Measurements from ENCODE around the gene LRRTM3.

The LRRTM3 gene

GRCh38 chr10:67087135-67087425 is 161.2 kb downstream of the LRRTM3 start:
- TF ChIP-seq POLR2A (IDR thresholded peaks at IDR 0.05; ENCODE audit: low read length) (no peak), GATA1 (IDR thresholded peaks at IDR 0.05; ENCODE audit: low read depth, low read length) (no peak)
- DNase-seq, result no peak

- DNase-seq, result no peak
- no peak for TF ChIP-seq POLR2A (IDR thresholded peaks at IDR 0.05; ENCODE audit: low read length)
- TF ChIP-seq GATA1 (IDR thresholded peaks at IDR 0.05; ENCODE audit: low read depth, low read length), result no peak
Measured at GRCh38 chr10:67088036-67088435, 162.2 kb downstream of the LRRTM3 start.

- DNase-seq, result no peak
- TF ChIP-seq POLR2A (IDR thresholded peaks at IDR 0.05; ENCODE audit: low read length) (no peak), GATA1 (IDR thresholded peaks at IDR 0.05; ENCODE audit: low read depth, low read length) (no peak)
Measured at GRCh38 chr10:67095531-67095930, 169.7 kb downstream of the LRRTM3 start.

DNA sequence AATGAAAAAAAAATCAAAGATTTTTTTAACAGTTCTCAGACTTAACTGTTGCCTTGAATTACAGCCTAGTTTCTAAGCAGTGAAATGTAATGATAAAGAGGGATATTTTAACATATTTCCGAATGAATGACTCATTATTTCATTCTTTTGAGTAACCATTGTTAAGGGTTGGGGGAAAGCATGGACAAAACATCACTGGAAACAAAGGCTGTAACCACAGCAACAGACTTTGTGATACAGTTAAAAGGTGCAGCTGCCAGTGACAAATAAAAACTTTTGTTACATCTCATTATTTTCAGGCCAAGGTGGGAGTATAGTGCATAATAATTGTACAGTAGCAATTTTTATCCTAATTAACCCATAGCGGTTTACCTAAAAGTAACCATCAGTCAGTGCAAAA is 172.6 kb downstream of the LRRTM3 start:
- TF ChIP-seq POLR2A (IDR thresholded peaks at IDR 0.05; ENCODE audit: low read length), result no peak
- DNase-seq, result no peak

- no peak for DNase-seq
- TF ChIP-seq GATA1 (IDR thresholded peaks at IDR 0.05; ENCODE audit: low read depth, low read length) (no peak), POLR2A (IDR thresholded peaks at IDR 0.05; ENCODE audit: low read length) (no peak)
Measured at GRCh38 chr10:67100951-67101350, 175.1 kb downstream of the LRRTM3 start.

GRCh38 chr10:67107670-67108069 is 181.8 kb downstream of the LRRTM3 start:
- no peak for DNase-seq
- TF ChIP-seq GATA1 (IDR thresholded peaks at IDR 0.05; ENCODE audit: low read depth, low read length) (no peak), POLR2A (IDR thresholded peaks at IDR 0.05; ENCODE audit: low read length) (no peak)

GRCh38 chr10:67110286-67110685 is 184.4 kb downstream of the LRRTM3 start:
- DNase-seq, result no peak
- TF ChIP-seq GATA1 (IDR thresholded peaks at IDR 0.05; ENCODE audit: low read depth, low read length) (no peak), POLR2A (IDR thresholded peaks at IDR 0.05; ENCODE audit: low read length) (no peak)

DNA sequence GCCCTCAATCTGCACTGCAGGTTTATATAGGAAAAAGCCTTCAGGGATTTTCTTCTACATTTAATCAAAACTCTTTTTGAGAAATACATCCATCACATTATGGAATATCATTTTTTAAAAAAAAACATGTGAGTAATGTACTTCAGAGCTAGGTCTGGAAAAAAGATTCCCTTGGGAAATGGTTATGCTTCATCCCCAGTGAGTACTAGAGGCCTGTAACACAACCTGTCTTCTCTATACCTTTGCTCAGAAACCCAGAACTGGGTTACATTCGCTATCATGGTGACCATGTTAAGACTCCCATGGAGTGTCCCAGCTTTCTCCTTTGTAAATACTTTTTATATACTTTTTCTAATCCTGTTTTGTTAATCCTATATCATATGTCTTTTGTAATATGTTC is 186.9 kb downstream of the LRRTM3 start:
- no peak for TF ChIP-seq GATA1 (IDR thresholded peaks at IDR 0.05; ENCODE audit: low read depth, low read length)
- TF ChIP-seq POLR2A (IDR thresholded peaks at IDR 0.05; ENCODE audit: low read length), result no peak
- DNase-seq, result no peak

DNA sequence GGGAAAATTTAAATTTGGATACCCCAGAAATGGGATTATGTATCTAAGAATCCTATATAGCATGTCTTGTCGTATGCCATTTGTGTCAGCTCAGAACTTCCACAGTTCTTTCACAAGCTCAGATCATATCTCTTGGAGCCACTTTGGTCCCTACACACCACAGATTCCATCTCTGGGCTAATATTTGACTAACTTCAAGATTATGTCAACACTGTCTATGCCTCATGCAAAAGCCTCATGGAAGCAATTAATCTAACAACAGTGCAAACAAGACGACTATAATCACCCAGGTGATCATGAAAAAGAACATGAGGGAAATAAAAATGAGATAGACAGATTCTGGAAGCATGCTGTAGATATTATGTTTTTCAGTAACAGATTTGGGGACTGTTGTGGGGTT is 189.1 kb downstream of the LRRTM3 start:
- no peak for DNase-seq
- no peak for TF ChIP-seq GATA1 (IDR thresholded peaks at IDR 0.05; ENCODE audit: low read depth, low read length)
- TF ChIP-seq POLR2A (IDR thresholded peaks at IDR 0.05; ENCODE audit: low read length), result no peak

DNA sequence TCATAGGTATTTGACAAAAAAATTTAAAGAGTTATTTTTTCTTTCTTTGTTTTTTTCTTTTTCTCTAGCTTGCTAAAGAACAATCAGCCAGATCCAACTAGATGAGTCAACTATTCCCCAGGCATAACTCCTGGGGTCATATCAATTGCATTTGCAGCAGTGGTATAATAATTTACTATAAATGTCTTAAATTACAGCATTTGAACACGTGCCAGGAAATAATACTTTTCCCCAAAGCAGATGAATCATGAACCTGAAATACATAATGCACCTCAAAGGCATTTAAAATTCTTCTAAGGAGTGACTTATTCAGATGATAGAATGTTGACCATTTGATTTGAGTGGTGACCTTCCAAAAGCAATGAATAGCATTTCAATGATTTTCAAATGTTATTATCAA is 190.1 kb downstream of the LRRTM3 start:
- DNase-seq, result no peak
- TF ChIP-seq GATA1 (IDR thresholded peaks at IDR 0.05; ENCODE audit: low read depth, low read length) (no peak), POLR2A (IDR thresholded peaks at IDR 0.05; ENCODE audit: low read length) (no peak)

- TF ChIP-seq POLR2A (IDR thresholded peaks at IDR 0.05; ENCODE audit: low read length) (no peak), GATA1 (IDR thresholded peaks at IDR 0.05; ENCODE audit: low read depth, low read length) (no peak)
- no peak for DNase-seq
Measured at GRCh38 chr10:67119651-67120050, 193.8 kb downstream of the LRRTM3 start.

GRCh38 chr10:67127441-67127840 is 201.6 kb downstream of the LRRTM3 start:
- no peak for TF ChIP-seq POLR2A (IDR thresholded peaks at IDR 0.05; ENCODE audit: low read length)
- no peak for TF ChIP-seq GATA1 (IDR thresholded peaks at IDR 0.05; ENCODE audit: low read depth, low read length)
- DNase-seq, result no peak

GRCh38 chr10:67140641-67141040 is 214.8 kb downstream of the LRRTM3 start:
- DNase-seq, result no peak
- TF ChIP-seq GATA1 (IDR thresholded peaks at IDR 0.05; ENCODE audit: low read depth, low read length) (no peak), POLR2A (IDR thresholded peaks at IDR 0.05; ENCODE audit: low read length) (no peak)

DNA sequence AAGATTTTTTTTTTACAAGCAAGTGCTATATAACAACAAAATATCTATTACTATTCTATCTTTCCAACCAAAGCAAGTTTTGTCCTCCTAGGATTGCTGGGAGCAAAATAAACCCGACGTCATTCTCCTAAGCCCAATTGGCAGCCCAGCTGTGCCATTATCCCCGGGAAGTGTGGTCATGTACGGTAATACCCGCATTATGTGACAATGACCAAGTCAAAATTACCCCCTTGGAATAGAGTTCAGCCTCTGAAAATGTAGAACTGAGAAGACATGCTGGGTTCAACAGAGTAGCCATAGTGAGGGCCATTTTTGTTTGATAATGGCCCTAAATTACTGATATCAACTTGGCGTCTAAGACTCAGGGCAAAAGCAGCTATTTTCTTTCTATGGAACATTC is 215.5 kb downstream of the LRRTM3 start:
- TF ChIP-seq GATA1 (IDR thresholded peaks at IDR 0.05; ENCODE audit: low read depth, low read length), result no peak
- TF ChIP-seq POLR2A (IDR thresholded peaks at IDR 0.05; ENCODE audit: low read length), result no peak
- no peak for DNase-seq

DNA sequence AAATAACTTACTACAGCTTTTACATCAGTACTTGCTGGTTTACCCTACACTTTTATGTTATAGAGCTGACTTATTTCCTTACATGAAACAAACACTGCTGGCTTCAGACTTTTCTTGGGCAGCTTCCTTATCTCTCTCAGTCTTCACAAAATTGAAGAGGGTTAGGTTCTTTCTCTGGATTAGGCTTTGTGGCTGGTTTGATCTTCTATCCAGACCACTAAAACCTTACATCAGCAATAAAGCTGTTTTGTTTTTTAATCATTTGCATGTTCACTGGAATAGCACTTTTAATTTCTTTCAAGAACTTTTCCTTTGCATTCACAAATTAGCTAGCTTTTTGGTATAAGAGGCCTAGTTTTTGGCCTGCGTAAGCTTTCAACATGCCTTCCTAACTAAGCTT is 218.7 kb downstream of the LRRTM3 start:
- no peak for TF ChIP-seq POLR2A (IDR thresholded peaks at IDR 0.05; ENCODE audit: low read length)
- TF ChIP-seq GATA1 (IDR thresholded peaks at IDR 0.05; ENCODE audit: low read depth, low read length), result no peak
- no peak for DNase-seq
